Parathyroid adenoma (tissue), 2 donors: ENCODE data around the gene TMOD1.
"Not testable (repeated sequence)": the region's sequence is repeated elsewhere in the genome, so short reads cannot be mapped to it uniquely, and the experiment has no call there.

ENCODE experiments used
- H2AFZ ChIP-seq: fragments of 300-600 bp; sonication (generic); one replicate; pipeline ENCODE4 v1.7.0; 2017; ENCODE audit warnings: antibody characterized with exemption, mild to moderate bottlenecking
- H3K27ac ChIP-seq: fragments of 300-600 bp; sonication (generic); one replicate; pipeline ENCODE4 v1.7.0; 2017
- H3K27me3 ChIP-seq: fragments of 300-600 bp; sonication (generic); one replicate; pipeline ENCODE4 v1.7.0; 2017; ENCODE audit warnings: low read length; ENCODE audit not compliant: control insufficient read depth, insufficient read depth
- H3K36me3 ChIP-seq: fragments of 300-600 bp; sonication (generic); one replicate; pipeline ENCODE4 v1.7.0; 2017; ENCODE audit warnings: low read length; ENCODE audit not compliant: control insufficient read depth, insufficient read depth
- H3K4me1 ChIP-seq: fragments of 300-600 bp; sonication (generic); one replicate; pipeline ENCODE4 v1.7.0; 2017; ENCODE audit warnings: control low read depth
- H3K4me2 ChIP-seq: fragments of 300-600 bp; sonication (generic); one replicate; pipeline ENCODE4 v1.7.0; 2017; ENCODE audit warnings: low read length
- H3K4me3 ChIP-seq: fragments of 300-600 bp; sonication (generic); one replicate; pipeline ENCODE4 v1.7.0; 2017; ENCODE audit warnings: low read depth, low read length
- H3K79me2 ChIP-seq: fragments of 300-600 bp; sonication (generic); one replicate; pipeline ENCODE4 v1.7.0; 2017; ENCODE audit warnings: control low read depth
- H3K9ac ChIP-seq: fragments of 300-600 bp; sonication (generic); one replicate; pipeline ENCODE4 v1.7.0; 2017; ENCODE audit warnings: mild to moderate bottlenecking
- H3K9me3 ChIP-seq: fragments of 300-600 bp; sonication (generic); one replicate; pipeline ENCODE4 v1.7.0; 2017; ENCODE audit warnings: low read length; ENCODE audit not compliant: control insufficient read depth
- TF ChIP-seq, protein P1 (sequence below): fragments of 300-600 bp; sonication (generic); IDR thresholded peaks from one replicate; pipeline ENCODE4 v1.7.0; 2017; ENCODE audit warnings: antibody characterized with exemption, mild to moderate bottlenecking
- donor health status: primary hyperparathyroidism.

The TMOD1 gene

DNA sequence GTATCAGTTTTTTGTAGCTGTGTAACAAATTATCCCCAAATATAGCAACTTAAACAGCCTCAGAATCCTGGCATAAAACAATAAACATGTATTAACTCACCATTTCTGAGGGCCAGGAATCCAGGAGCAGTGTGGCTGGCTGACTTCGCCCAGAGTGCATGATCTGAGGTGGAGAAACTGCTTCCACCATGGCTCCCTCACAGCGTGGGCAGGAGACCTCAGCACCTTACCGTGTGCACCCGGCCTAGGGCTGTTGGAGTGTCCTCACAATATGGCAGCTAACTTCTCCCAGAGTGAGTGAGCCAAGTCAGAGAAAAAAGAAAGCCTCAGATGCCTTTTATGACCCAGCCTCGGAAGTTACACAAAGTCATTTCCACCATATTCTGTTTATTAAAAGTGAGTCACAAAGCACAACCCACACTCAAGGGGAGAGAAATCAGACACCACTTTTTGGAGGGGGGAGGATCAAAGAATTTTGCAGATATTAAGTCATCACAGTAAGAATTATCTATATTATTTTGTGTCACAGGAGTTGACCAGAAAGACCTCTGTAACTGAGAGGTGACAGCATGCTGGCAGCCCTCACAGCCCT lies 72.1 kb downstream of the TMOD1 start:
- H3K79me2 ChIP-seq: no peaks in the 10 kb centered on the region
- no peak overlapping the region for H3K27ac ChIP-seq
- H3K4me3 ChIP-seq: no peak overlapping the region
- H3K9ac ChIP-seq: no peak overlapping the region
- no peak overlapping the region for H3K4me2 ChIP-seq
- no peaks in the 10 kb centered on the region for H3K36me3 ChIP-seq
- H3K9me3 ChIP-seq: no peaks in the 10 kb centered on the region
- no peak overlapping the region for H2AFZ ChIP-seq
- H3K4me1 ChIP-seq: peaks cover 12% of the 10 kb centered on the region
- no peaks in the 10 kb centered on the region for H3K27me3 ChIP-seq
- TF ChIP-seq, protein P1, sequence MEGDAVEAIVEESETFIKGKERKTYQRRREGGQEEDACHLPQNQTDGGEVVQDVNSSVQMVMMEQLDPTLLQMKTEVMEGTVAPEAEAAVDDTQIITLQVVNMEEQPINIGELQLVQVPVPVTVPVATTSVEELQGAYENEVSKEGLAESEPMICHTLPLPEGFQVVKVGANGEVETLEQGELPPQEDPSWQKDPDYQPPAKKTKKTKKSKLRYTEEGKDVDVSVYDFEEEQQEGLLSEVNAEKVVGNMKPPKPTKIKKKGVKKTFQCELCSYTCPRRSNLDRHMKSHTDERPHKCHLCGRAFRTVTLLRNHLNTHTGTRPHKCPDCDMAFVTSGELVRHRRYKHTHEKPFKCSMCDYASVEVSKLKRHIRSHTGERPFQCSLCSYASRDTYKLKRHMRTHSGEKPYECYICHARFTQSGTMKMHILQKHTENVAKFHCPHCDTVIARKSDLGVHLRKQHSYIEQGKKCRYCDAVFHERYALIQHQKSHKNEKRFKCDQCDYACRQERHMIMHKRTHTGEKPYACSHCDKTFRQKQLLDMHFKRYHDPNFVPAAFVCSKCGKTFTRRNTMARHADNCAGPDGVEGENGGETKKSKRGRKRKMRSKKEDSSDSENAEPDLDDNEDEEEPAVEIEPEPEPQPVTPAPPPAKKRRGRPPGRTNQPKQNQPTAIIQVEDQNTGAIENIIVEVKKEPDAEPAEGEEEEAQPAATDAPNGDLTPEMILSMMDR: no peak

DNA sequence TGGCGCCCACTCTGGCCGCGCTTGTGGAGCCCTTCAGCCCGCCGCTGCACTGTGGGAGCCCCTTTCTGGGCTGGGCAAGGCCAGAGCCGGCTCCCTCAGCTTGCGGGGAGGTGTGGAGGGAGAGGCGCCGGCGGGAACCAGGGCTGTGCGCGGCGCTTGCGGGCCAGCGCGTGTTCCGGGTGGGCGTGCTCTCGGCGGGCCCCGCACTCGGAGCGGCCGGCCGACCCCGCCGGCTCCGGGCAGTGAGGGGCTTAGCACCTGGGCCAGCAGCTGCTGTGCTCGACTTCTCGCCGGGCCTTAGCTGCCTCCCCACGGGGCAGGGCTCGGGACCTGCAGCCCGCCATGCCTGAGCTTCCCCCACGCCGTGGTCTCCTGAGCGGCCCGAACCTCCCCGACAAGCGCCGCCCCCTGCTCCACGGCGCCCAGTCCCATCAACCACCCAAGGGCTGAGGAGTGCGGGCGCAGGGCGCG lies 72.7 kb downstream of the TMOD1 start:
- peaks cover 12% of the 10 kb centered on the region for H3K4me1 ChIP-seq
- not testable (repeated sequence) for H3K27ac ChIP-seq, H2AFZ ChIP-seq, H3K36me3 ChIP-seq, H3K9ac ChIP-seq, H3K4me2 ChIP-seq, H3K79me2 ChIP-seq, H3K9me3 ChIP-seq, H3K27me3 ChIP-seq, H3K4me3 ChIP-seq

DNA sequence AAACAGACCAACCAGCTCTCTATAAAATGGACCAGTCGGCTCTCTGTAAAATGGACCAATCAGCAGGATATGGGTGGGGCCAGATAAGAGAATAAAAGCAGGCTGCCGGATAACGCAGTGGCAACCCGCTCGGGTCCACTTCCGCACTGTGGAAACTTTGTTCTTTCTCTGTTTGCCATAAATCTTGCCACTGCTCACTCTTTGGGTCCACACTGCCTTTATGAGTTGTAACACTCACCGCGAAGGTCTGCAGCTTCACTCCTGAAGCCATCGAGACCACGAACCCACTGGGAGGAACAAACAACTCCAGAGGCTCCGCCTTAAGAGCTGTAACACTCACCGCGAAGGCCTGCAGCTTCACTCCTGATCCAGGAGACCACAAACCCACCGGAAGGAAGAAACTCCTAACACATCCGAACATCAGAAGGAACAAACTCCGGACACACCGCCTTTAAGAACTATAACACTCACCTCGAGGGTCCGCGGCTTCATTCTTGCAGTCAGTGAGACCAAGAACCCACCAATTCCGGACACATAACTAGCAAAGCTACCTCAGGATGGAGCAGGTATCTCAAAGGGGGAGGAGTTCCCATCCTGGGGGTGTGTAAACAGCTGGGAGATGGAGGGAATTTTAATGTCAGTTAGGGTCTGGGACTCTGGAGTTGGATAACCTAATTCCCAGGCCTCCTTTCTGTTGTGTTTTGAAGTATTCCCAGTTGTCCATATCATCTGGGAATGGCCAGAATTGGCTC lies 73.6 kb downstream of the TMOD1 start:
- peaks cover 12% of the 10 kb centered on the region for H3K4me1 ChIP-seq
- not testable (repeated sequence) for H2AFZ ChIP-seq, H3K79me2 ChIP-seq, H3K4me3 ChIP-seq, H3K4me2 ChIP-seq, H3K36me3 ChIP-seq, H3K27ac ChIP-seq, H3K9ac ChIP-seq, H3K9me3 ChIP-seq, H3K27me3 ChIP-seq

DNA sequence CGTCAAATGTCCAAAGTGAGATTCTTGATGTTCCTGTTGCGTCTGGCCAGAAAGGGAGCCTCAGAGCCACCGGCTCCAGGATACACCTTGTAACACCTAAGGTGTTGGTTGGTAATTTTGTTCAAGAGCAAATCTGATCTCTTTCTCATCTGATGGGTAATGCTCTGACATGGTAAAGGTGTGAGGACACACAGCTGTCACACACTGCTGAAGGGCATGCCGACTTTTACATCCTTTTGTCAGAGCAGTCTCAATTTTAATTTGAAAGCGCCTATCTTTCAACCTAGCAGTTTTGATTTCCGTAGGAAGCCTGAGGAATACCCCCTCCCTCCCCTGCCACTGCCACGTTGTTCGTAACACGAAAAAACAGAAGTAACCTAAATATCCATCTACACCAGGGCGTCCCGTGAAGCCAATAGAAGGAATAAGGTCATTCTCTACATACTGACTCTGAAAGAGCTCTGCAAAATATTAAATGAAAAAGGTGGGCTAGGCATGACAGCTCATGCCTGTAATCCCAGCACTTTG lies 74.3 kb downstream of the TMOD1 start:
- Histone ChIP-seq H2AFZ (no peak overlapping the region), H3K4me3 (no peak overlapping the region), H3K9me3 (no peaks in the 10 kb centered on the region), H3K27ac (no peak overlapping the region), H3K4me2 (no peak overlapping the region), H3K79me2 (no peaks in the 10 kb centered on the region), H3K4me1 (peaks cover 5% of the 10 kb centered on the region), H3K9ac (no peak overlapping the region), H3K36me3 (no peaks in the 10 kb centered on the region), H3K27me3 (no peaks in the 10 kb centered on the region)
- TF ChIP-seq, protein P1: no peak

DNA sequence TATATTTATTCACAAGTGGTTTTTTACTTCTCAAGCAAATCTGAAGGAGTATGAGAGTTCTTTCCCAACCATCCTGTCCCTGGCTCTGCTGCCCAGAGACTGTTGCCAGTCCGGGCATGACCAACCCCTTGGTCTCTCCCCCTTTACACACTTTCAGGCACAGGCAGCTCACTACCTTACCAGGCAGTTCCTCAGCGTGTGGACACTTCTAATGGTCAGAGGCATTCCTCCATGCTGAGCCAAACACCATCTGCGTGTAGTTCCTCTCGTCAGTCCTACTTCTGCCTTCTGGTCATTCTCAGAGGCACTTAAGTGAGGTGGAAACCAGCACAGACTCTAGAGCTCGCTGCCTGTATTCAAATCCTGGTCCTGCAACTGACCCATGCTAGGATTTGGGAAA lies 75.6 kb downstream of the TMOD1 start:
- Histone ChIP-seq H2AFZ (no peak overlapping the region), H3K9me3 (no peaks in the 10 kb centered on the region), H3K9ac (no peak overlapping the region), H3K36me3 (no peaks in the 10 kb centered on the region), H3K4me1 (no peaks in the 10 kb centered on the region), H3K79me2 (no peaks in the 10 kb centered on the region), H3K27ac (no peak overlapping the region), H3K4me3 (no peak overlapping the region), H3K27me3 (no peaks in the 10 kb centered on the region), H3K4me2 (no peak overlapping the region)
- TF ChIP-seq, protein P1: no peak
